ENCODE results near the gene HECW1. TPM values are rescaled to one million over a fixed set of nuclear protein-coding genes. Genes with fewer than 3 reads are reported as not detected.

Gene HECW1
- total RNA-seq, 3 donors from 2014 or later (not counting 1 experiment from before 2014, with no cell fraction given), result not detected

DNA sequence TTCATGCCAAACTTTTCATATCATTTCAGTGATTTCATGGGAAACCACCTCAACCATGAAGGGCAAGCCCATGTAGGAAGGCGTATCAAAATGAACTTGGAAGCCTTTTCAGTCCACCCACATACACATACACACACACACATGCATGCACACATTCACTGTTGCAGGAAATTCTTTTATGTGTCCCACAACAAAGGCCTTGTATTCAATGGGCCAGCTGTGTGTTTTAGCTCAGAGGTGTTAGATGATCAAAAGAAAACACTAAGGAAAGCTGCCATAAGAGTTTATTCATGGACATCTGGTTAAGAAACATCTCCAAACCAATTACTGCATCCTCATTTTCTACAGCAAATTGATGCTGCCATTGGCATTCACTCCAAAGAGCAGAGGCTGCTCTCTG, 396.0 kb downstream of the HECW1 start:
- H3K4me1 ChIP-seq (ENCODE audit: control insufficient read depth, insufficient read depth, low read length), result no peaks in the 10 kb centered on the region
- Mint-ChIP-seq H3K27me3 (ENCODE audit: low read depth in 2 of 2) (peaks cover 18 to 27% of the 10 kb centered on the region in 2 donors), H3K9me3 (no peaks in the 10 kb centered on the region), H3K4me1 (no peaks in the 10 kb centered on the region), H3K4me3 (no peak overlapping the region), H3K27ac (no peak overlapping the region), H3K36me3 (no peaks in the 10 kb centered on the region)
- H3K27ac ChIP-seq (ENCODE audit: low read length), result no peak overlapping the region
- intact Hi-C loops (cut with micrococcal nuclease), result no loop called here
- no peaks in the 10 kb centered on the region for H3K27me3 ChIP-seq (ENCODE audit: control insufficient read depth, insufficient read depth, low read length)
- ATAC-seq, result no peak
- H3K36me3 ChIP-seq (ENCODE audit: control insufficient read depth, insufficient read depth, low read length), result no peaks in the 10 kb centered on the region
- DNase-seq, result peak in 1 of 2 donors; percentile 18
- TF ChIP-seq, protein P1, sequence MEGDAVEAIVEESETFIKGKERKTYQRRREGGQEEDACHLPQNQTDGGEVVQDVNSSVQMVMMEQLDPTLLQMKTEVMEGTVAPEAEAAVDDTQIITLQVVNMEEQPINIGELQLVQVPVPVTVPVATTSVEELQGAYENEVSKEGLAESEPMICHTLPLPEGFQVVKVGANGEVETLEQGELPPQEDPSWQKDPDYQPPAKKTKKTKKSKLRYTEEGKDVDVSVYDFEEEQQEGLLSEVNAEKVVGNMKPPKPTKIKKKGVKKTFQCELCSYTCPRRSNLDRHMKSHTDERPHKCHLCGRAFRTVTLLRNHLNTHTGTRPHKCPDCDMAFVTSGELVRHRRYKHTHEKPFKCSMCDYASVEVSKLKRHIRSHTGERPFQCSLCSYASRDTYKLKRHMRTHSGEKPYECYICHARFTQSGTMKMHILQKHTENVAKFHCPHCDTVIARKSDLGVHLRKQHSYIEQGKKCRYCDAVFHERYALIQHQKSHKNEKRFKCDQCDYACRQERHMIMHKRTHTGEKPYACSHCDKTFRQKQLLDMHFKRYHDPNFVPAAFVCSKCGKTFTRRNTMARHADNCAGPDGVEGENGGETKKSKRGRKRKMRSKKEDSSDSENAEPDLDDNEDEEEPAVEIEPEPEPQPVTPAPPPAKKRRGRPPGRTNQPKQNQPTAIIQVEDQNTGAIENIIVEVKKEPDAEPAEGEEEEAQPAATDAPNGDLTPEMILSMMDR (IDR thresholded peaks at IDR 0.05), result no peak
- no peak overlapping the region for H3K4me3 ChIP-seq (ENCODE audit: low read length)
- H3K9me3 ChIP-seq (ENCODE audit: control insufficient read depth, insufficient read depth, low read length), result no peaks in the 10 kb centered on the region
- 30% methylated on average over 1 of the region's 1 CpG for WGBS (ENCODE audit: insufficient coverage)

DNA sequence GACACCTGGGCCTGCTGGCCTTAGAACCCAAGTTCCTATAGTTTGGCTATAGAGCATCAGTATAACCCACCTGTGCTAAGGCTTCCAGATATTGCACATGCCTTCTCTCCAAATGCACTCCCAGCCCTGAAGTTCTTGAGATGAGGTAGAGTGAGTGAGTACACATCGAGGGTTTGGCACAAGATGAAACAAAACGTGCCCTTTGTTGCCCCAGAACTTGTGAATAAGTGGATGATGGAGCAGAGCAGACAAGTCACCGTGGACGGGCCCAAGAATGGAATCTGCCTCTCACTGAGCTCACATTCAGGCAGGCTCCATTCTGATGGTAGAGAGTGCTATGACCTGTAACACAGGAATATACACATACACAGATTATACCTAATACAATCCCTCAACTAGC, 397.5 kb downstream of the HECW1 start:
- TF ChIP-seq, protein P1 (IDR thresholded peaks at IDR 0.05), result no peak
- H3K9me3 ChIP-seq (ENCODE audit: control insufficient read depth, insufficient read depth, low read length), result no peaks in the 10 kb centered on the region
- Mint-ChIP-seq H3K36me3 (no peaks in the 10 kb centered on the region), H3K4me1 (no peaks in the 10 kb centered on the region), H3K4me3 (no peak overlapping the region), H3K9me3 (no peaks in the 10 kb centered on the region), H3K27ac (no peak overlapping the region), H3K27me3 (ENCODE audit: low read depth in 2 of 2) (peaks cover 19 to 37% of the 10 kb centered on the region in 2 donors)
- intact Hi-C loops (cut with micrococcal nuclease), result no loop called here
- no peaks in the 10 kb centered on the region for H3K36me3 ChIP-seq (ENCODE audit: control insufficient read depth, insufficient read depth, low read length)
- no peaks in the 10 kb centered on the region for H3K4me1 ChIP-seq (ENCODE audit: control insufficient read depth, insufficient read depth, low read length)
- ATAC-seq (no peak), DNase-seq (no peak)
- no peak overlapping the region for H3K4me3 ChIP-seq (ENCODE audit: low read length)
- H3K27me3 ChIP-seq (ENCODE audit: control insufficient read depth, insufficient read depth, low read length), result no peaks in the 10 kb centered on the region
- no peak overlapping the region for H3K27ac ChIP-seq (ENCODE audit: low read length)
- 91% methylated on average over 4 of the region's 4 CpGs for WGBS (ENCODE audit: insufficient coverage)

DNA sequence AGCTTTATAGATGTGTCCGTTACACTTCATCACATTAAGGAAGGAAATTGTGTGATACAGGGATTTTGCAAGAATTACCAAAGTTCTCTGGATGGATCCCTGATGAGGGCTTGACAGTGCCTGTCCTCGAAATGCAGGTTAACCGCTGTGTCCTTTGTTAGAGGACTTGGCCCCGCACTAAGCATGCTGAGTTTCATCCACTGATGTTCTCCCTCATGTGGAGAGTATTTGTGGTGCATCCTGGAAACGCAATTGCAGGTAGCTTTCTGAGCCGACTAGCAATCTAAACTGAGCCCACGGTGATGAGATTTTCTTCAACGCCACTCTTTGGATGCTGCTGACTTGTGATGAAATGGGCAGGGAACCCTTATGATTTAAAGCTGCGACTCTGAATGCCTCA, 398.6 kb downstream of the HECW1 start:
- Mint-ChIP-seq H3K4me1 (no peaks in the 10 kb centered on the region), H3K27me3 (ENCODE audit: low read depth in 2 of 2) (peaks cover 25 to 43% of the 10 kb centered on the region in 2 donors), H3K4me3 (no peak overlapping the region), H3K27ac (no peak overlapping the region), H3K36me3 (no peaks in the 10 kb centered on the region), H3K9me3 (no peaks in the 10 kb centered on the region)
- Histone ChIP-seq H3K4me1 (ENCODE audit: control insufficient read depth, insufficient read depth, low read length) (no peaks in the 10 kb centered on the region), H3K36me3 (ENCODE audit: control insufficient read depth, insufficient read depth, low read length) (no peaks in the 10 kb centered on the region), H3K9me3 (ENCODE audit: control insufficient read depth, insufficient read depth, low read length) (no peaks in the 10 kb centered on the region), H3K27me3 (ENCODE audit: control insufficient read depth, insufficient read depth, low read length) (no peaks in the 10 kb centered on the region), H3K27ac (ENCODE audit: low read length) (no peak overlapping the region), H3K4me3 (ENCODE audit: low read length) (no peak overlapping the region)
- 85% methylated on average over 9 of the region's 9 CpGs for WGBS (ENCODE audit: insufficient coverage)
- TF ChIP-seq, protein P1 (IDR thresholded peaks at IDR 0.05), result no peak
- DNase-seq (no peak), ATAC-seq (no peak)
- intact Hi-C loops (cut with micrococcal nuclease), result no loop called here

DNA sequence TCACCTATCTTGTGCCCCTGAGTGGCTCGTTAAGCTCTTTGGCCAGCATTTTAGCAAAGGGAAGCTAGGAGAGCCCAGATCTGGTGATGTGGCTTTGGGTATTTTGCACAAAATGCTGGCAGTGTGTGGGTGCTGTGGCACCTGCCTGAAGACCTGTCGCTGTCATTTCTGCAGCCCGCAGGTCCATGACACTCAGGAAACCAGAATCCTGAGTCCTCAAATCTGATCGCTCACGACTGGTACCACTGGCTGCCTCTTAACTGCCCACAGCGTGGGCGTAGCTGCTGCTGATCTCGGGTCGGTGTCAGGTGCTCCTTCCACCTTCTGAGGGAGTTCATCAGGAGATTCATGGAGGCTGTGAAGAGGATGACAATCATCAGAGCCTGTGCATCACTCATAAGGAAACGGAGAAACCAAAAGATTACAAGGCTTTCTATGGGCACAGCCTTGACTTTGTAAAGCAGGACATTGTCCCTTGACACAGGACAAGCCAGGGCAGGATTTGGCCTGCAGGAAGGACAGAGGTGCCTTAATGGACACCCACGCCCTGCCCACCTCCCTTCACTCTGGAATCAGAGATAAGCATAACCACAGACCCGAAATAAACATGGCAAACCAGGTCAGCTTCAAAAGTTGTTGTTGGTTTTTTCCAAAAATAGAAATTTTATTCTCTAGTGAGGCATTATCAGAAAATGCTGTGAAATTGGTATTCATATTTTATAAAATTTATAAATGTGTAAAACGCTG, 399.5 kb downstream of the HECW1 start:
- Mint-ChIP-seq H3K27ac (no peak overlapping the region), H3K27me3 (ENCODE audit: low read depth in 2 of 2) (peaks cover 23 to 43% of the 10 kb centered on the region in 2 donors), H3K4me1 (no peaks in the 10 kb centered on the region), H3K4me3 (no peak overlapping the region), H3K9me3 (no peaks in the 10 kb centered on the region), H3K36me3 (no peaks in the 10 kb centered on the region)
- Histone ChIP-seq H3K27me3 (ENCODE audit: control insufficient read depth, insufficient read depth, low read length) (no peaks in the 10 kb centered on the region), H3K36me3 (ENCODE audit: control insufficient read depth, insufficient read depth, low read length) (no peaks in the 10 kb centered on the region), H3K27ac (ENCODE audit: low read length) (no peak overlapping the region), H3K4me1 (ENCODE audit: control insufficient read depth, insufficient read depth, low read length) (no peaks in the 10 kb centered on the region), H3K9me3 (ENCODE audit: control insufficient read depth, insufficient read depth, low read length) (no peaks in the 10 kb centered on the region), H3K4me3 (ENCODE audit: low read length) (no peak overlapping the region)
- WGBS (ENCODE audit: insufficient coverage), result 74% methylated on average over 11 of the region's 13 CpGs
- ATAC-seq, result no peak
- intact Hi-C loops (cut with micrococcal nuclease), result no loop called here
- TF ChIP-seq, protein P1 (IDR thresholded peaks at IDR 0.05), result no peak
- DNase-seq, result no peak

Measured in natural killer cell (primary cell).